HEK293 (cell line): ENCODE results near the gene VHLL.

ENCODE experiments used
- HIC1 ChIP-seq: fragments of 450-650 bp; formaldehyde crosslinking; IDR thresholded peaks from 2 replicates; pipeline ENCODE4 v1.5.1; 2016; ENCODE audit warnings: missing biosample characterization, missing genetic modification characterization
- HOXA7 ChIP-seq: sonication (generic); formaldehyde crosslinking; IDR thresholded peaks from 2 replicates; pipeline ENCODE4 v1.8.1; 2022; ENCODE audit warnings: missing genetic modification reagents, borderline replicate concordance
- HOXC10 ChIP-seq: sonication (generic); formaldehyde crosslinking; IDR thresholded peaks from 2 replicates; pipeline ENCODE4 v1.8.1; 2023; ENCODE audit warnings: mild to moderate bottlenecking, missing genetic modification reagents
- INSM2 ChIP-seq: fragments of 450-650 bp; formaldehyde crosslinking; IDR thresholded peaks from 2 replicates; pipeline ENCODE4 v1.5.1; 2016; ENCODE audit warnings: missing biosample characterization, missing genetic modification characterization
- KLF10 ChIP-seq: fragments of 450-650 bp; IDR thresholded peaks from 2 replicates; pipeline ENCODE4 v1.5.1; 2018; ENCODE audit warnings: missing biosample characterization, mild to moderate bottlenecking, missing genetic modification characterization
- KLF8 ChIP-seq: fragments of 450-650 bp; formaldehyde crosslinking; IDR thresholded peaks from 2 replicates; pipeline ENCODE4 v1.5.1; 2016; ENCODE audit warnings: missing biosample characterization, missing genetic modification characterization
- OSR2 ChIP-seq: fragments of 450-650 bp; formaldehyde crosslinking; IDR thresholded peaks from 2 replicates; pipeline ENCODE4 v1.5.1; 2016; ENCODE audit warnings: missing biosample characterization, missing genetic modification characterization
- SCRT2 ChIP-seq: fragments of 450-650 bp; formaldehyde crosslinking; IDR thresholded peaks from 2 replicates; pipeline ENCODE4 v1.5.1; 2016; ENCODE audit warnings: missing biosample characterization, missing genetic modification characterization
- TRIM28 ChIP-seq: IDR thresholded peaks from 2 replicates; pipeline ENCODE4 v1.6.1; 2011; ENCODE audit warnings: low read length, control low read depth, borderline replicate concordance
- ZBTB7A ChIP-seq: fragments of 450-650 bp; formaldehyde crosslinking; IDR thresholded peaks from 2 replicates; pipeline ENCODE4 v1.5.1; 2016; ENCODE audit warnings: low read depth, missing biosample characterization, missing genetic modification characterization
- ZNF140 ChIP-seq: fragments of 450-650 bp; formaldehyde crosslinking; IDR thresholded peaks from 2 replicates; pipeline ENCODE4 v1.5.1; 2016; ENCODE audit warnings: missing biosample characterization, missing genetic modification characterization
- ZNF174 ChIP-seq: fragments of 450-650 bp; formaldehyde crosslinking; IDR thresholded peaks from 2 replicates; pipeline ENCODE4 v1.5.0; 2017; ENCODE audit warnings: missing biosample characterization, mild to moderate bottlenecking, missing genetic modification characterization
- ZNF184 ChIP-seq: fragments of 450-650 bp; IDR thresholded peaks from 2 replicates; pipeline ENCODE4 v1.5.1; 2018; ENCODE audit warnings: missing biosample characterization, mild to moderate bottlenecking, missing genetic modification characterization
- ZNF2 ChIP-seq: fragments of 450-650 bp; formaldehyde crosslinking; IDR thresholded peaks from 2 replicates; pipeline ENCODE4 v1.5.1; 2016; ENCODE audit warnings: missing biosample characterization, missing genetic modification characterization
- ZNF221 ChIP-seq: fragments of 450-650 bp; formaldehyde crosslinking; IDR thresholded peaks from 2 replicates; pipeline ENCODE4 v1.5.1; 2017; ENCODE audit warnings: missing biosample characterization, missing genetic modification characterization, borderline replicate concordance
- ZNF248 ChIP-seq: fragments of 450-650 bp; formaldehyde crosslinking; IDR thresholded peaks from 2 replicates; pipeline ENCODE4 v1.5.1; 2017; ENCODE audit warnings: missing biosample characterization, missing genetic modification characterization
- ZNF311 ChIP-seq: fragments of 450-650 bp; formaldehyde crosslinking; IDR thresholded peaks from 2 replicates; pipeline ENCODE4 v1.5.1; 2017; ENCODE audit warnings: missing biosample characterization, missing genetic modification characterization, borderline replicate concordance
- ZNF398 ChIP-seq: fragments of 450-650 bp; formaldehyde crosslinking; IDR thresholded peaks from 2 replicates; pipeline ENCODE4 v1.5.1; 2017; ENCODE audit warnings: missing biosample characterization, missing genetic modification characterization
- ZNF416 ChIP-seq: fragments of 450-650 bp; formaldehyde crosslinking; IDR thresholded peaks from 2 replicates; pipeline ENCODE4 v1.5.1; 2016; ENCODE audit warnings: missing biosample characterization, missing genetic modification characterization
- ZNF426 ChIP-seq: fragments of 450-650 bp; formaldehyde crosslinking; IDR thresholded peaks from 2 replicates; pipeline ENCODE4 v1.5.1; 2017; ENCODE audit warnings: missing biosample characterization, missing genetic modification characterization, mild to moderate bottlenecking, inconsistent platforms, moderate library complexity
- ZNF48 ChIP-seq: fragments of 450-650 bp; formaldehyde crosslinking; IDR thresholded peaks from 2 replicates; pipeline ENCODE4 v1.5.1; 2016; ENCODE audit warnings: missing biosample characterization, missing genetic modification characterization
- ZNF514 ChIP-seq: fragments of 450-650 bp; formaldehyde crosslinking; IDR thresholded peaks from 2 replicates; pipeline ENCODE4 v1.5.1; 2016; ENCODE audit warnings: missing biosample characterization, missing genetic modification characterization
- ZNF529 ChIP-seq: fragments of 450-650 bp; formaldehyde crosslinking; IDR thresholded peaks from 2 replicates; pipeline ENCODE4 v1.5.1; 2017; ENCODE audit warnings: missing genetic modification characterization, missing biosample characterization; ENCODE audit not compliant: insufficient replicate concordance
- ZNF544 ChIP-seq: fragments of 450-650 bp; formaldehyde crosslinking; IDR thresholded peaks from 2 replicates; pipeline ENCODE4 v1.5.0; 2017; ENCODE audit warnings: missing biosample characterization, missing genetic modification characterization
- ZNF585B ChIP-seq: fragments of 450-650 bp; formaldehyde crosslinking; IDR thresholded peaks from 2 replicates; pipeline ENCODE4 v1.5.1; 2016; ENCODE audit warnings: missing biosample characterization, missing genetic modification characterization
- ZNF623 ChIP-seq: fragments of 450-650 bp; formaldehyde crosslinking; IDR thresholded peaks from 2 replicates; pipeline ENCODE4 v1.5.1; 2016; ENCODE audit warnings: missing biosample characterization, missing genetic modification characterization
- ZNF624 ChIP-seq: fragments of 450-650 bp; formaldehyde crosslinking; IDR thresholded peaks from 2 replicates; pipeline ENCODE4 v1.5.1; 2017; ENCODE audit warnings: missing biosample characterization, missing genetic modification characterization
- ZNF660 ChIP-seq: fragments of 450-650 bp; IDR thresholded peaks from 2 replicates; pipeline ENCODE4 v1.5.1; 2018; ENCODE audit warnings: missing biosample characterization, mild to moderate bottlenecking, missing genetic modification characterization
- ZNF704 ChIP-seq: fragments of 450-650 bp; formaldehyde crosslinking; IDR thresholded peaks from 2 replicates; pipeline ENCODE4 v1.5.1; 2016; ENCODE audit warnings: missing biosample characterization, missing genetic modification characterization
- ZNF791 ChIP-seq: fragments of 450-650 bp; formaldehyde crosslinking; IDR thresholded peaks from 2 replicates; pipeline ENCODE4 v1.5.1; 2016; ENCODE audit warnings: missing biosample characterization, missing genetic modification characterization
- ZNF792 ChIP-seq: fragments of 450-650 bp; formaldehyde crosslinking; IDR thresholded peaks from 2 replicates; pipeline ENCODE4 v1.5.1; 2016; ENCODE audit warnings: missing biosample characterization, missing genetic modification characterization
- ZNF830 ChIP-seq: fragments of 450-650 bp; IDR thresholded peaks from 2 replicates; pipeline ENCODE4 v1.5.0; 2018; ENCODE audit warnings: missing biosample characterization, missing genetic modification characterization, low read depth, mild to moderate bottlenecking, moderate library complexity
- ZNF837 ChIP-seq: fragments of 450-650 bp; formaldehyde crosslinking; IDR thresholded peaks from 2 replicates; pipeline ENCODE4 v1.5.1; 2016; ENCODE audit warnings: missing biosample characterization, missing genetic modification characterization
- ZSCAN5A ChIP-seq: fragments of 450-650 bp; formaldehyde crosslinking; IDR thresholded peaks from 2 replicates; pipeline ENCODE4 v1.5.1; 2016; ENCODE audit warnings: missing biosample characterization, missing genetic modification characterization

The VHLL gene

DNA sequence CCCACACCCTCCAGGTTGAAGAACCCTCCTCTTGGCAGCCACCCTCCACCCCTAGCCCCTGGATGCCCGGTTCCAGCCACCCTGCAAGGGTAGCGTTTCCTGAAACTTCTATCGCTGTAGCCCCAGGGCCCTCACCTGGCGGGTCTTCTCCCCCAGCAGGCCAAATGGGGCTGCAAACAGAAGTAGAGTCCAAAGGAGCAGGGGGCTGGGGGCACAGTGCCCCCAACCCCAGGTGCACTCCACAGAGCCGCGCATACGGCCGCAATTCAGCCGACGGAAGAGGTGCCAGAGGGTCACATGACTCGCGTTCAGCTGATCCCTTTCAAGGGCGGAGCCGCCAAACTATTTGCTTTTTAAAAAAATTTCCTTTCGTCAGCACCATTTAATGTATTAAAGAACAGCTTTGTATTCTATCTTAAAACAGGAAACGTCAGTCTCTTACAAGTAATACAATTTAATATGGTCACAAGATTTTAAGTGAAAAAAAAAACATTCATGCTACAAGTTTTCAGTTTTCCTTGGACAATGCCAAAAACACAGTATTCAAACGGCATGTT is 3.6 kb downstream of the VHLL start, which contains the start of gene GLMP (continued):
- no peak for TF ChIP-seq ZNF830 (tag by site-specific recombination)
- TF ChIP-seq ZNF174, result no peak
- no peak for TF ChIP-seq ZNF529 (tag by site-specific recombination)
- no peak for TF ChIP-seq ZNF2 (tag by site-specific recombination)
- TF ChIP-seq SCRT2, result no peak
- TF ChIP-seq ZBTB7A (tag by site-specific recombination), result no peak
- TF ChIP-seq KLF10 (tag by site-specific recombination), result peak; percentile 36; the same call in 1 of the 2 replicates
- 0 out of 2 replicates have a peak, but pooled peaks have one; percentile 50 for TF ChIP-seq ZNF660 (tag by site-specific recombination)
- no peak for TF ChIP-seq ZNF791 (tag by site-specific recombination)
- TF ChIP-seq ZNF311 (tag by site-specific recombination), result no peak
- TF ChIP-seq ZNF623 (tag by site-specific recombination), result no peak
- no peak for TF ChIP-seq ZNF514
- no peak for TF ChIP-seq ZNF416 (tag by site-specific recombination)
- TF ChIP-seq ZNF221 (tag by site-specific recombination), result no peak
- TF ChIP-seq HOXA7, result no peak
- TF ChIP-seq ZNF585B (tag by site-specific recombination), result no peak
- no peak for TF ChIP-seq ZNF792 (tag by site-specific recombination)
- no peak for TF ChIP-seq ZNF184 (tag by site-specific recombination)
- TF ChIP-seq ZNF48 (tag by site-specific recombination), result no peak
- TF ChIP-seq ZSCAN5A, result no peak
- TF ChIP-seq ZNF544 (tag by site-specific recombination), result no peak
- no peak for TF ChIP-seq TRIM28
- no peak for TF ChIP-seq ZNF837 (tag by site-specific recombination)
- no peak for TF ChIP-seq ZNF248 (tag by site-specific recombination)
- peak; percentile 63; the same call in 1 of the 2 replicates for TF ChIP-seq HIC1
- TF ChIP-seq ZNF426, result no peak
- peak; percentile 49; the same call in 1 of the 2 replicates for TF ChIP-seq KLF8 (tag by site-specific recombination)
- no peak for TF ChIP-seq HOXC10 (CRISPR knock-in tag)
- no peak for TF ChIP-seq ZNF704 (tag by site-specific recombination)
- TF ChIP-seq OSR2 (tag by site-specific recombination), result no peak
- no peak for TF ChIP-seq INSM2 (tag by site-specific recombination)
- TF ChIP-seq ZNF398 (tag by site-specific recombination), result no peak
- TF ChIP-seq ZNF140 (tag by site-specific recombination), result no peak
- no peak for TF ChIP-seq ZNF624 (tag by site-specific recombination)
